B cell (primary cell): Measurements from ENCODE around the gene PEX14. TPM values are rescaled to one million over a fixed set of nuclear protein-coding genes. Genes with fewer than 3 reads are reported as not detected.

Experiments used
- ATAC-seq: fragments of 200-7000 bp; cut with Tn5 transposase; one replicate; pipeline ENCODE4 v1.10.0; 2021; ENCODE audit warnings: low read depth, mild to moderate bottlenecking, moderate number of reproducible peaks, moderate library complexity
- CTCF ChIA-PET: fragments of 350-600 bp; sonication (Branson Sonifier 250); formaldehyde crosslinking; loops from one replicate; lab custom pipeline; 2021; ENCODE audit warnings: antibody characterized with exemption, inconsistent platforms; lab: Charles Lee
- POLR2A ChIA-PET: fragments of 350-600 bp; sonication (Branson Sonifier 250); formaldehyde crosslinking; loops from one replicate; lab custom pipeline; 2021; ENCODE audit warnings: antibody characterized with exemption; lab: Charles Lee
- DNase-seq: peaks from one replicate; pipeline ENCODE4 v3.0.0; 2013
- H2AFZ ChIP-seq: 2 replicates; pipeline ENCODE4 v1.6.1; 2012; ENCODE audit warnings: mild to moderate bottlenecking, low read depth, low read length; ENCODE audit not compliant: insufficient read depth, poor library complexity, severe bottlenecking
- H3K27ac ChIP-seq, 2 donors: 1 replicate in 1 of 2; 2 replicates in 1 of 2; pipeline ENCODE4 v1.5.1; 2012 to 2013; ENCODE audit warnings: low read length in 2 of 2, mild to moderate bottlenecking in 2 of 2, moderate library complexity in 1 of 2
- H3K27me3 ChIP-seq, 4 experiments: fragments of 200-600 bp in 1 of 4; sonication (generic) in 1 of 4; replicated peaks in 1 of 4; 1 replicate in 2 of 4; 2 replicates in 2 of 4; pipeline versions ENCODE4 v1.6.1 to v1.7.0; 2013 to 2016; ENCODE audit warnings: low read length in 3 of 4, mild to moderate bottlenecking in 2 of 4, mixed read lengths in 1 of 4, moderate library complexity in 1 of 4; ENCODE audit not compliant: insufficient read depth in 4 of 4, control insufficient read depth in 3 of 4; ENCODE audit errors: control extremely low read depth in 1 of 4
- H3K36me3 ChIP-seq, 2 experiments: replicated peaks in 1 of 2; 1 replicate in 1 of 2; 2 replicates in 1 of 2; pipeline versions ENCODE4 v1.6.1 to v1.7.1; 2013; ENCODE audit warnings: low read length in 1 of 2; ENCODE audit not compliant: insufficient read depth in 2 of 2, control insufficient read depth in 1 of 2; ENCODE audit errors: control extremely low read depth in 1 of 2, extremely low read depth in 1 of 2
- H3K4me1 ChIP-seq, 2 donors: fragments of 200-600 bp in 1 of 2; sonication (generic) in 1 of 2; 1 replicate in 1 of 2; 2 replicates in 1 of 2; pipeline versions ENCODE4 v1.5.1 to v1.6.1; 2013 to 2017; ENCODE audit warnings: low read length in 2 of 2; ENCODE audit not compliant: control insufficient read depth in 2 of 2, insufficient read depth in 2 of 2
- H3K4me2 ChIP-seq: replicated peaks from 2 replicates; pipeline ENCODE3; 2012; ENCODE audit warnings: mild to moderate bottlenecking, low read depth, low read length; ENCODE audit not compliant: poor library complexity, severe bottlenecking
- H3K4me3 ChIP-seq, 5 experiments: fragments of 200-600 bp in 1 of 5; sonication (generic) in 1 of 5; 1 replicate in 3 of 5; 2 replicates in 2 of 5; pipeline versions ENCODE4 v1.5.1 to v1.7.0; 2011 to 2016; ENCODE audit warnings: low read length in 4 of 5, mild to moderate bottlenecking in 4 of 5, low read depth in 2 of 5, control low read depth in 1 of 5, moderate library complexity in 1 of 5; ENCODE audit not compliant: insufficient read depth in 1 of 5; ENCODE audit errors: control extremely low read depth in 1 of 5, extremely low read depth in 1 of 5
- H3K79me2 ChIP-seq: fragments of 200-600 bp; sonication (generic); one replicate; pipeline ENCODE4 v1.6.0; 2016; ENCODE audit warnings: low read length; ENCODE audit not compliant: control insufficient read depth, insufficient read depth
- H3K9ac ChIP-seq: fragments of 200-600 bp; sonication (generic); 2 replicates; pipeline ENCODE4 v1.6.1; 2017; ENCODE audit warnings: mild to moderate bottlenecking, low read length, moderate library complexity
- H3K9me3 ChIP-seq, 3 donors: one replicate each; pipeline versions ENCODE4 v1.6.1 to v1.7.1; 2013; ENCODE audit warnings: low read length in 2 of 3; ENCODE audit not compliant: control insufficient read depth in 2 of 3, insufficient read depth in 1 of 3; ENCODE audit errors: control extremely low read depth in 1 of 3
- H4K20me1 ChIP-seq: 2 replicates; pipeline ENCODE4 v1.6.0; 2012; ENCODE audit warnings: mild to moderate bottlenecking, low read length; ENCODE audit not compliant: insufficient read depth, control insufficient read depth, poor library complexity, severe bottlenecking
- H3K27ac Mint-ChIP-seq: one replicate; pipeline ENCODE4 v1.8.0; 2021; ENCODE audit warnings: mixed read lengths
- H3K27me3 Mint-ChIP-seq: one replicate; pipeline ENCODE4 v1.8.0; 2021; ENCODE audit warnings: mixed read lengths
- H3K4me1 Mint-ChIP-seq: one replicate; pipeline ENCODE4 v1.8.0; 2021; ENCODE audit warnings: mixed read lengths
- H3K4me3 Mint-ChIP-seq: one replicate; pipeline ENCODE4 v1.8.0; 2021; ENCODE audit warnings: mixed read lengths
- H3K9me3 Mint-ChIP-seq: one replicate; pipeline ENCODE4 v1.8.0; 2022; ENCODE audit warnings: mixed read lengths; ENCODE audit not compliant: insufficient read depth
- CTCF ChIP-seq: fragments of 200-600 bp; IDR thresholded peaks from one replicate; pipeline ENCODE4 v1.8.0; 2022; ENCODE audit warnings: antibody characterized with exemption, mild to moderate bottlenecking
- EZH2 ChIP-seq: IDR thresholded peaks from 2 replicates; pipeline ENCODE4 v1.6.1; 2012; ENCODE audit warnings: borderline replicate concordance, low read depth, mild to moderate bottlenecking, moderate library complexity, low read length; ENCODE audit not compliant: insufficient read depth, poor library complexity, severe bottlenecking
- WGBS: methylation state at CpG from one replicate; pipeline ENCODE4 v1.1.5; 2013; ENCODE audit warnings: missing lambda C conversion rate; ENCODE audit not compliant: insufficient coverage; 5-methylcytosine and 5-hydroxymethylcytosine counted together
- intact Hi-C: fragments of 100-400 bp; cut with micrococcal nuclease; formaldehyde crosslinking; loops from one replicate; pipeline ENCODE4 v1.10.0; 2022
- polyA plus RNA-seq: library from polyadenylated mRNA; depleted of rRNA; stranded (reverse); fragments of >200 nt; gene quantifications from 2 replicates; pipeline ENCODE4 v1.2.3, GENCODE V29; 2012
- total RNA-seq, 2 donors: library from RNA; stranded (reverse); fragments of 120-200 nt in 1 of 2; gene quantifications; 1 replicate in 1 of 2; 2 replicates in 1 of 2; pipeline versions ENCODE4 v1.2.3 to v1.2.4, GENCODE V29; 2013 to 2022

Gene PEX14
- total and polyA plus RNA-seq, 2 donors (not counting 1 experiment from before 2014, with no cell fraction given): 14.1 to 19.3 TPM

GRCh38 chr1:10653370-10654125 lies 178.8 kb downstream of the PEX14 start:
- CTCF ChIA-PET: no interaction called here
- intact Hi-C loops: no loop called here

More at GRCh38 chr1:10653370-10654125, 178.8 kb downstream of the PEX14 start:
- Histone ChIP-seq H2AFZ (no peak overlapping the region), H3K4me3 (no peak overlapping the region), H3K79me2 (no peaks in the 10 kb centered on the region), H3K9ac (no peak overlapping the region), H3K36me3 (peaks cover 0 to 3% of the 10 kb centered on the region in 2 experiments), H3K4me1 (no peaks in the 10 kb centered on the region), H4K20me1 (no peaks in the 10 kb centered on the region), H3K27ac (no peak overlapping the region), H3K27me3 (no peaks in the 10 kb centered on the region), H3K4me2 (no peak overlapping the region), H3K9me3 (no peaks in the 10 kb centered on the region)
- H3K27ac Mint-ChIP-seq: no peak overlapping the region
- no peaks in the 10 kb centered on the region for H3K9me3 Mint-ChIP-seq
- POLR2A ChIA-PET: no interaction called here
- DNase-seq: no peak
- H3K4me3 Mint-ChIP-seq: no peak overlapping the region
- 96% methylated on average over 41 of the region's 41 CpGs for WGBS
- no peaks in the 10 kb centered on the region for H3K27me3 Mint-ChIP-seq
- no peak for ATAC-seq
- H3K4me1 Mint-ChIP-seq: no peaks in the 10 kb centered on the region
- TF ChIP-seq CTCF: no peak
- no peak for TF ChIP-seq EZH2
